ENCODE results near the gene RAB33A.

The RAB33A gene

GRCh38 chrX:130171446-130172126 is at the start of gene RAB33A:
Gene RAB33A, plus strand, starts transcription at chrX:130171962. Its CDS starts 101 bp downstream, at chrX:130172063.
- H3K4me3 Mint-ChIP-seq: peak within 1 kb of the TSS; percentile 88
- no peaks in the 10 kb centered on the region for H3K36me3 Mint-ChIP-seq
- H3K27ac Mint-ChIP-seq: peak within 1 kb of the TSS; percentile 79
- no peak for DNase-seq (ENCODE audit: low spot score in 2 of 2)
- peaks cover 38% of the 10 kb centered on the region for H3K4me1 Mint-ChIP-seq
- no peaks in the 10 kb centered on the region for H3K9me3 Mint-ChIP-seq
- peak; percentile 54 for ATAC-seq (ENCODE audit: low read depth)
- H3K27me3 Mint-ChIP-seq: no peaks in the 10 kb centered on the region

GRCh38 chrX:130124577-130124976 is 47.2 kb upstream of the RAB33A start:
- DNase-seq (ENCODE audit: low spot score in 2 of 2) (no peak), ATAC-seq (ENCODE audit: low read depth) (no peak)
- Mint-ChIP-seq H3K9me3 (no peaks in the 10 kb centered on the region), H3K4me3 (no peak overlapping the region), H3K36me3 (peaks cover 13% of the 10 kb centered on the region), H3K27ac (no peak overlapping the region), H3K4me1 (peaks cover 2% of the 10 kb centered on the region), H3K27me3 (no peaks in the 10 kb centered on the region)

- Mint-ChIP-seq H3K27ac (no peak overlapping the region), H3K4me1 (no peaks in the 10 kb centered on the region), H3K27me3 (no peaks in the 10 kb centered on the region), H3K9me3 (no peaks in the 10 kb centered on the region), H3K4me3 (no peak overlapping the region), H3K36me3 (peaks cover 13% of the 10 kb centered on the region)
- ATAC-seq (ENCODE audit: low read depth) (no peak), DNase-seq (ENCODE audit: low spot score in 2 of 2) (no peak)
Measured at GRCh38 chrX:130125091-130125874, 46.5 kb upstream of the RAB33A start.

DNA sequence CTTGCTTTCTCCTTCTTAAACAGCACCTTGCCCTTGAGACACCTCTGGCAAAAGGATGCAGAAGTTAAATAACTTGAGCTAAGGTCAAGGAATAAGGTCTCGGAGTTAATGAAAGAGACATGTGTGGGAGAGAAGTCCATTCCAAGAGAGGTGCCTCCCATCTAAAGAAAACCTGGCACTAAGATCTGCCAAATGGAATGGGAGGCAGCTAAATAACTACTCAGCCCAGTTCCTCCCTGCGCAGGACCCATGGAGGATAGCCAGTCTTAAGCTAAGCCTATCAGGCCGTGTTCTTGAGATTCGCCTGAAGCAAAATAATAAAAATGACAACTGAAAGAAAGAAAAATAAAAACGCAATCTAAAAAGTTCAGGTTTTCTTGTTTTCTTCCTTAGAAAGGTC is 40.8 kb upstream of the RAB33A start:
- DNase-seq (ENCODE audit: low spot score in 2 of 2): no peak
- ATAC-seq (ENCODE audit: low read depth): no peak
- Mint-ChIP-seq H3K27me3 (no peaks in the 10 kb centered on the region), H3K9me3 (no peaks in the 10 kb centered on the region), H3K27ac (no peak overlapping the region), H3K4me1 (no peaks in the 10 kb centered on the region), H3K36me3 (peaks cover 11% of the 10 kb centered on the region), H3K4me3 (no peak overlapping the region)

- peaks cover 7% of the 10 kb centered on the region for H3K36me3 Mint-ChIP-seq
- no peak overlapping the region for H3K27ac Mint-ChIP-seq
- no peaks in the 10 kb centered on the region for H3K27me3 Mint-ChIP-seq
- H3K4me1 Mint-ChIP-seq: no peaks in the 10 kb centered on the region
- DNase-seq (ENCODE audit: low spot score in 2 of 2): no peak
- no peak for ATAC-seq (ENCODE audit: low read depth)
- no peak overlapping the region for H3K4me3 Mint-ChIP-seq
- no peaks in the 10 kb centered on the region for H3K9me3 Mint-ChIP-seq
Measured at GRCh38 chrX:130136496-130136895, 35.3 kb upstream of the RAB33A start.

DNA sequence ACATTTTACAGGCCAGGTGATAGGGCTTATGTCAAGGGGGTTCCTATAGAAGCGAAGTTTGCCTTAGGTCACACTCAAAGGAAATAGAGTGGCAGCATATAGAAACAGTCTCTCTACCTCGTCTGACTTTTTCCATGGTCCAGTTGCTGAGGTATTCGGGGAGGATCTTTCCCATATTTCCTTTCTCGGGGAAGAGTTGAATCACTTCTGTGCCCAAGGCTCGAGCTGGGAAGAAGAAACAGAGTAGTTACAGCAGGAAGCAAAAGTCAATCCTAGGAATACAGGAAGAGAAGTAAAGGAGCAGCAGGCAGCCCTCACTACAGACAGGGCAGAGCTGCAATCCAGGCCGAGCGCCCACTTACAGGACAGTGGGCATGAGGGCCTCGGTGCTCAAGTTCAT is 34.8 kb upstream of the RAB33A start:
- Mint-ChIP-seq H3K4me1 (no peaks in the 10 kb centered on the region), H3K36me3 (peaks cover 7% of the 10 kb centered on the region), H3K27ac (no peak overlapping the region), H3K4me3 (no peak overlapping the region), H3K27me3 (no peaks in the 10 kb centered on the region), H3K9me3 (no peaks in the 10 kb centered on the region)
- ATAC-seq (ENCODE audit: low read depth) (no peak), DNase-seq (ENCODE audit: low spot score in 2 of 2) (no peak)

DNA sequence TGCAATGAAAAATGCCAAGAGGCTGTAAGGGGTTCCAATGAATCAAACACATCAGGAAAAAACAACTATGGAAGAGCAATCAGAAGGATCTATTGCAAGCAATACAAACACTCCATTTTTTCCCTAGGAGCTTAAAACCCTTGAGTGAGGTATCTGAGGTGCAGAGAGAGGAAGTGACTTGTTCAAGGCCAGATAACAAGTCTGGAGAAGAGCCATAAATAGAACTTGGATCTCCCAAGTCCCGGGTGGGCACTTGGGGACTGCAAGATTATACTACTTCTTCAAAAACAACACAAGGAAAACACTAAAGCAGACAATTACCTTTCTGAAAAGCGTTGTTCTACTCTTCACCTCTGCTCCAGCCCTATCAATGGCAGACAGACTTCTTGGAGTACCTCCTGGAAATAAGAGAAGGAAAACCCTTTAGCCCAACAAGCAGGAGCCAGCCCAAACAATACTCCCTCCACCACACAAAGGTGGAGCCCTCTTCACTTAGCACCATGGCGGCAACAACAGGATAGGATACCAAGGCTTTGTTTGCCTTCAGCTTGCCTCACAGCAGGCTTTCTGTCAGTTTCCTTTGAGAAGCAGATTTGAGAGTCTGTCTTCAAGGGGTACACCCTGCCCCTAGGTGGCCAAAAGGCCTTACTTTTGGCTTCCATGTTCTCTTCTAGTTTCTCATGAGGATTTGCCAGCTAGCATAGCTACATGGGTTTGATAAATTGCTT is 32.1 kb upstream of the RAB33A start:
- Mint-ChIP-seq H3K4me3 (no peak overlapping the region), H3K27me3 (no peaks in the 10 kb centered on the region), H3K4me1 (peaks cover 2% of the 10 kb centered on the region), H3K27ac (no peak overlapping the region), H3K36me3 (peaks cover 16% of the 10 kb centered on the region), H3K9me3 (no peaks in the 10 kb centered on the region)
- DNase-seq (ENCODE audit: low spot score in 2 of 2) (no peak), ATAC-seq (ENCODE audit: low read depth) (no peak)

DNA sequence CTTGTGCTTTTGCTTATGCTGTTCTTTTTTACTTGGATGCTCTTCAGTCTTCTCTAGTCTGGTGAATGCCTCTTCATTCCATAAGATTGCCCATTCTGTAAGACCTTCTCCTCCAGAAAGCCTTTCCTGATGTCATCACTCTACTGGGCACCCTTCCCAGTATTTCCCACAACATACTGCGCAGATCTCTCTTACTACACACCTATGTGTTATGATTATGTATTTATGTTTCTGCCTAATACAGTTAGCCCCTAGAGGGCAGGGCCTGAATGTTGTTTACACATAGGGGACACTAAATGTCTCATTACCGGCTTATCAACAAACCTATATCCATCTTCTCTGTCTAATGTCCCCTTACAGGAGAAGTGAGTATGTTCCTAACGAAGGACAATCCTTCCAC is 27.3 kb upstream of the RAB33A start:
- DNase-seq (ENCODE audit: low spot score in 2 of 2) (no peak), ATAC-seq (ENCODE audit: low read depth) (no peak)
- H3K4me1 Mint-ChIP-seq: peaks cover 2% of the 10 kb centered on the region
- no peaks in the 10 kb centered on the region for H3K27me3 Mint-ChIP-seq
- H3K4me3 Mint-ChIP-seq: no peak overlapping the region
- H3K36me3 Mint-ChIP-seq: peaks cover 29% of the 10 kb centered on the region
- H3K9me3 Mint-ChIP-seq: no peaks in the 10 kb centered on the region
- H3K27ac Mint-ChIP-seq: peak overlapping the region; percentile 56

DNA sequence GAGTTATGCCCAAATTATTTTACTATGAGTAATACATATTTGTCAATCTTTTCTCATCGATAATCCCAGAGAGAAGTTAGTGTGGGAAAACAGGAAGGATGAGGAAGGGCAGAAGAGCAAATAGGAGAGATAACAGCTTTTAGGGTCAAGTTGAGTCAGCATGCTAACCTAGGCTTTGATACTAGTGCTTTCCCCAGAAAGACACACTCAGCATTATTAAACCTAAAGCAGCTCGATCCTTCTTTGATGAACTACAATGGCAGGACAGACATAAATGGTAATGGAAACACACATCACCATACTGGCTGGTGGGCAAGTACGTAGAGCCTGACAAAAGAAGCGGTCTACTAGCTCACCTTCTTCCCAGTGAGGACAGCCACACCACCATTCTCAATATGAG is 26.6 kb upstream of the RAB33A start:
- no peak overlapping the region for H3K27ac Mint-ChIP-seq
- peaks cover 2% of the 10 kb centered on the region for H3K4me1 Mint-ChIP-seq
- no peak overlapping the region for H3K4me3 Mint-ChIP-seq
- H3K36me3 Mint-ChIP-seq: peaks cover 27% of the 10 kb centered on the region
- DNase-seq (ENCODE audit: low spot score in 2 of 2): no peak
- ATAC-seq (ENCODE audit: low read depth): no peak
- H3K9me3 Mint-ChIP-seq: no peaks in the 10 kb centered on the region
- H3K27me3 Mint-ChIP-seq: no peaks in the 10 kb centered on the region

GRCh38 chrX:130147631-130148030 is 24.1 kb upstream of the RAB33A start:
- H3K4me1 Mint-ChIP-seq: peaks cover 2% of the 10 kb centered on the region
- ATAC-seq (ENCODE audit: low read depth): no peak
- no peak overlapping the region for H3K4me3 Mint-ChIP-seq
- no peak overlapping the region for H3K27ac Mint-ChIP-seq
- H3K36me3 Mint-ChIP-seq: peaks cover 27% of the 10 kb centered on the region
- no peaks in the 10 kb centered on the region for H3K9me3 Mint-ChIP-seq
- DNase-seq (ENCODE audit: low spot score in 2 of 2): no peak
- H3K27me3 Mint-ChIP-seq: no peaks in the 10 kb centered on the region

DNA sequence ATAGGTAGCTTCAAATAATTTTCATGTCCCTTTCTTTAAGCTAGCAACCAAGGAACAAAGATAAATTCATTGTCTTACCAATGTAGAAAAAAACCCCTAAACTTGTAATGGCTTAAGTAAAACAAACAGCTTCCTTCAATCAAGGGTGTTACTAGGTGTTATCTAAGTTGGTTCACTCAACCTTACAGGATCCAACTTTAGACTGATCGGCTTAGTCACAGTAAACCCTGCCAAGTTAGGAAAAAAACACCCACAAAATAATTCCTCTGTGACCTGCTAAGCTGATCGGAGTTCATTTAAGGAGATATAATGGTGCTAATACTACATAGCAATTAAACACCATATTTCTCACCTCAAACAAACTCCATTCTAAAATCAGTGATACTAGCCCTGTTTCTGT is 16.2 kb upstream of the RAB33A start:
- no peaks in the 10 kb centered on the region for H3K4me1 Mint-ChIP-seq
- DNase-seq (ENCODE audit: low spot score in 2 of 2) (no peak), ATAC-seq (ENCODE audit: low read depth) (no peak)
- H3K27me3 Mint-ChIP-seq: no peaks in the 10 kb centered on the region
- no peak overlapping the region for H3K27ac Mint-ChIP-seq
- H3K36me3 Mint-ChIP-seq: no peaks in the 10 kb centered on the region
- no peaks in the 10 kb centered on the region for H3K9me3 Mint-ChIP-seq
- H3K4me3 Mint-ChIP-seq: no peak overlapping the region

GRCh38 chrX:130158311-130158710 is 13.5 kb upstream of the RAB33A start:
- Mint-ChIP-seq H3K36me3 (no peaks in the 10 kb centered on the region), H3K4me1 (no peaks in the 10 kb centered on the region), H3K9me3 (no peaks in the 10 kb centered on the region), H3K27me3 (no peaks in the 10 kb centered on the region), H3K4me3 (no peak overlapping the region), H3K27ac (no peak overlapping the region)
- no peak for ATAC-seq (ENCODE audit: low read depth)
- DNase-seq (ENCODE audit: low spot score in 2 of 2): no peak

GRCh38 chrX:130159776-130160175 is 12.0 kb upstream of the RAB33A start:
- DNase-seq (ENCODE audit: low spot score in 2 of 2): no peak
- Mint-ChIP-seq H3K4me1 (no peaks in the 10 kb centered on the region), H3K36me3 (no peaks in the 10 kb centered on the region), H3K27ac (no peak overlapping the region), H3K9me3 (no peaks in the 10 kb centered on the region), H3K4me3 (no peak overlapping the region), H3K27me3 (no peaks in the 10 kb centered on the region)
- ATAC-seq (ENCODE audit: low read depth): no peak

DNA sequence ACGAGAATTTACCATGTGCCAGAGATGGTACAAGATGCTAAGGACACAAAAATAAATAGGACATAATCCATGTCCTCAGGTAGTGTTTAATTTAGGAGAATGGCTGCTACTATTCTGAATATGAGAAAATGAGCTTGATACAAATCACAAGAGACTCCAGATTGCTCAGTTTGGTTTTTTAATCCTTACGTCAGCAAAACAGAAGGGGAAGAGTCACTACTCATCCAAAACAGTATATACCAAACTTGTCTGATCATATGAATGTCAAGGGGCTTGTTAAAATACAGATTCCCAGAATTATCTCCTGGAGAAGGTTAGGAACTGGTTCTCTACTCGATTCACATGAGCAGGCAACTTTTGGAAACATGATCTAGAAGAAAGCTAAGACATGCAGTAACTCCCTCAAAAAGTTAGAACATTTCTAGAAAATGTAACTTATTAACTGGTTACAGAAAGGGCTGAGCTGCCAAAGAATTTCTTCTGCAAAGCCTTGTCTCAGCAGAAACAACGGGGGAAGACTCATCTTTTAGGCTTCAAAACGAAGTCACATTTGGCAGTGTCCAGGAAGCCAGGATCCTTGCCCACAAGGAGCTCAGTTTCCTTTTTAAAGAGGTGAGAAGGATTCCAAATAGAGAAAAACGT is 9.5 kb upstream of the RAB33A start:
- Mint-ChIP-seq H3K27me3 (no peaks in the 10 kb centered on the region), H3K4me3 (no peak overlapping the region), H3K27ac (no peak overlapping the region), H3K9me3 (no peaks in the 10 kb centered on the region), H3K36me3 (no peaks in the 10 kb centered on the region), H3K4me1 (peaks cover 4% of the 10 kb centered on the region)
- ATAC-seq (ENCODE audit: low read depth): no peak
- no peak for DNase-seq (ENCODE audit: low spot score in 2 of 2)

Data from memory B cell (primary cell).